ENCODE results near the gene ABTB2.
"Not testable (repeated sequence)": the region's sequence is repeated elsewhere in the genome, so short reads cannot be mapped to it uniquely, and the experiment has no call there.

Gene ABTB2

GRCh38 chr11:34190192-34191139 is 167.3 kb downstream of the ABTB2 start:
- no peak for DNase-seq
- in situ Hi-C loops (cut with HindIII; ENCODE audit: low pct_ligation_motif_present, low pct_unique_long_range_greater_than_20kb, low sequenced_read_pairs): no loop called here

GRCh38 chr11:34189191-34189590 is 168.6 kb downstream of the ABTB2 start:
- in situ Hi-C loops (cut with HindIII; ENCODE audit: low pct_ligation_motif_present, low pct_unique_long_range_greater_than_20kb, low sequenced_read_pairs): no loop called here
- no peak for DNase-seq

- in situ Hi-C loops (cut with HindIII; ENCODE audit: low pct_ligation_motif_present, low pct_unique_long_range_greater_than_20kb, low sequenced_read_pairs): no loop called here
- no peak for DNase-seq
Observed at GRCh38 chr11:34188181-34188580, 169.6 kb downstream of the ABTB2 start.

- no peak for DNase-seq
- in situ Hi-C loops (cut with HindIII; ENCODE audit: low pct_ligation_motif_present, low pct_unique_long_range_greater_than_20kb, low sequenced_read_pairs): no loop called here
Observed at GRCh38 chr11:34185926-34186841, 171.6 kb downstream of the ABTB2 start.

- DNase-seq: no peak
- in situ Hi-C loops (cut with HindIII; ENCODE audit: low pct_ligation_motif_present, low pct_unique_long_range_greater_than_20kb, low sequenced_read_pairs): no loop called here
Observed at GRCh38 chr11:34184505-34185015, 173.2 kb downstream of the ABTB2 start.

GRCh38 chr11:34183848-34184391 is 173.9 kb downstream of the ABTB2 start:
- DNase-seq: no peak
- in situ Hi-C loops (cut with HindIII; ENCODE audit: low pct_ligation_motif_present, low pct_unique_long_range_greater_than_20kb, low sequenced_read_pairs): no loop called here

- in situ Hi-C loops (cut with HindIII; ENCODE audit: low pct_ligation_motif_present, low pct_unique_long_range_greater_than_20kb, low sequenced_read_pairs): no loop called here
Observed at GRCh38 chr11:34182921-34183685, 174.7 kb downstream of the ABTB2 start.

GRCh38 chr11:34182425-34182824 is 175.4 kb downstream of the ABTB2 start:
- in situ Hi-C loops (cut with HindIII; ENCODE audit: low pct_ligation_motif_present, low pct_unique_long_range_greater_than_20kb, low sequenced_read_pairs): no loop called here

More at GRCh38 chr11:34182921-34183685, 174.7 kb downstream of the ABTB2 start:
- DNase-seq: no peak

GRCh38 chr11:34181856-34182405 is 175.9 kb downstream of the ABTB2 start:
- DNase-seq: no peak
- in situ Hi-C loops (cut with HindIII; ENCODE audit: low pct_ligation_motif_present, low pct_unique_long_range_greater_than_20kb, low sequenced_read_pairs): no loop called here

More at GRCh38 chr11:34182425-34182824, 175.4 kb downstream of the ABTB2 start:
- DNase-seq: no peak

GRCh38 chr11:34181251-34181650 is 176.6 kb downstream of the ABTB2 start:
- in situ Hi-C loops (cut with HindIII; ENCODE audit: low pct_ligation_motif_present, low pct_unique_long_range_greater_than_20kb, low sequenced_read_pairs): no loop called here

GRCh38 chr11:34180814-34181165 is 177.0 kb downstream of the ABTB2 start:
- DNase-seq; in situ Hi-C loops (cut with HindIII; ENCODE audit: low pct_ligation_motif_present, low pct_unique_long_range_greater_than_20kb, low sequenced_read_pairs): not testable (repeated sequence)

More at GRCh38 chr11:34181251-34181650, 176.6 kb downstream of the ABTB2 start:
- no peak for DNase-seq

- in situ Hi-C loops (cut with HindIII; ENCODE audit: low pct_ligation_motif_present, low pct_unique_long_range_greater_than_20kb, low sequenced_read_pairs): no loop called here
- no peak for DNase-seq
Observed at GRCh38 chr11:34180040-34180813, 177.6 kb downstream of the ABTB2 start.

GRCh38 chr11:34179026-34179675 is 178.7 kb downstream of the ABTB2 start:
- in situ Hi-C loops (cut with HindIII; ENCODE audit: low pct_ligation_motif_present, low pct_unique_long_range_greater_than_20kb, low sequenced_read_pairs): no loop called here
- DNase-seq: no peak

- in situ Hi-C loops (cut with HindIII; ENCODE audit: low pct_ligation_motif_present, low pct_unique_long_range_greater_than_20kb, low sequenced_read_pairs): no loop called here
- no peak for DNase-seq
Observed at GRCh38 chr11:34178209-34178821, 179.5 kb downstream of the ABTB2 start.

- in situ Hi-C loops (cut with HindIII; ENCODE audit: low pct_ligation_motif_present, low pct_unique_long_range_greater_than_20kb, low sequenced_read_pairs): no loop called here
- no peak for DNase-seq
Observed at GRCh38 chr11:34176751-34177209, 181.0 kb downstream of the ABTB2 start.
